Hepatocyte (in vitro differentiated cells): ENCODE measurements around the gene ZP4.

Source experiments
- CTCF ChIP-seq: fragments of 200-600 bp; sonication (generic); IDR thresholded peaks from 2 replicates; pipeline ENCODE4 v1.5.1; 2016; ENCODE audit warnings: antibody characterized with exemption, mild to moderate bottlenecking; ENCODE audit not compliant: poor library complexity
- EZH2 ChIP-seq: fragments of 200-600 bp; sonication (generic); IDR thresholded peaks from 2 replicates; pipeline ENCODE4 v1.6.1; 2016; ENCODE audit warnings: antibody characterized with exemption, mild to moderate bottlenecking, borderline replicate concordance
- EZH2phosphoT487 ChIP-seq: fragments of 200-600 bp; sonication (generic); IDR thresholded peaks from one replicate; pipeline ENCODE4 v1.6.1; 2018; ENCODE audit warnings: antibody characterized with exemption, mild to moderate bottlenecking, low read depth, moderate library complexity; ENCODE audit not compliant: unreplicated experiment, severe bottlenecking

DNA sequence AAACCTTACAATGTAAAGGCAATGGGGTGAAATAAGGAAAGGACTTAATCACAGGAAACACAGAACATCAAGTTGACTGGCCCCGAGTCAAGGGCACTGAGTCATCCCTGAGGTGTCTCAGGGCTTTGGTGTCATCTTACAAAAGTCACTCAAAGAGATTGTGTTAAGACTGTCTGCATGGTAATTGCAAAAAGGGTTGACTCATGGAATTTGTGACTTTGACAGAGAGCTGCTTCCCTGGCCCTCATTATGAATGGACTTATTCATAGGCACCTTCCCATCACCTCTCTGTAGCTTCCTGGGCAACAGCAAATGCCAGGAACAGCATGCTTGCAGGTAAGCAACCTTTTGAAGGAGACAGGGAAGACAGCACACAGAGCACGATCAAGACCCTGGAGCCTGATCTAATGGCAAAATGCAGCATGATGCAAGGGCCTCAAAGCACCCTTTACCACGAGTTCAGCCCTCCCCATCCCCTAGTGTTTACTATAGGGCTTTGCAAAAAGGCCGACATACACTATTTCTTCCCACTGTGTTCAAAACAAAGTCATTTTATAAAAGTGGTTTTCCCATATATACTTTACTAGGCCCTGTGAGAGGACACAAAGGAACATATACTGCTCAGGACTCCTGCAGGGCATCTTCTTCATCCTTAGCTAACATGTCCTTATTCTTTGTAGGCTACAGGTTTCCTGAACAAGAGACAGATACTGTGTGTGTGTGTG lies 17.1 kb downstream of the ZP4 start:
- TF ChIP-seq CTCF (no peak), EZH2 (no peak), EZH2phosphoT487 (no peak)
